Tibial artery (tissue), 4 donors: ENCODE data around the gene PURB.
A peak's percentile ranks its signal among the peaks of the same experiment; 100 is the strongest.

Experiments used
- DNase-seq, 2 donors: peaks; one replicate each; pipeline ENCODE4 v3.0.0-alpha.2; 2019
- H3K27ac ChIP-seq, 2 donors: fragments of 200-600 bp; sonication (generic) in 1 of 2; 1 replicate in 1 of 2; 2 replicates in 1 of 2; pipeline ENCODE4 v1.5.1; 2018 to 2019; ENCODE audit warnings: mild to moderate bottlenecking in 1 of 2
- H3K27me3 ChIP-seq, 2 donors: fragments of 200-600 bp; sonication (generic) in 1 of 2; one replicate each; pipeline versions ENCODE4 v1.5.1 to v1.6.0; 2016 to 2019
- H3K36me3 ChIP-seq, 3 donors: fragments of 200-600 bp; sonication (generic) in 2 of 3; one replicate each; pipeline ENCODE4 v1.5.1; 2016 to 2019; ENCODE audit warnings: mild to moderate bottlenecking in 2 of 3
- H3K4me1 ChIP-seq, 4 donors: fragments of 200-600 bp; sonication (generic) in 2 of 4; 1 replicate in 3 of 4; 2 replicates in 1 of 4; pipeline ENCODE4 v1.5.1; 2016 to 2019
- H3K4me3 ChIP-seq, 2 donors: fragments of 200-600 bp; sonication (generic) in 1 of 2; 1 replicate in 1 of 2; 2 replicates in 1 of 2; pipeline ENCODE4 v1.5.1; 2018 to 2019; ENCODE audit warnings: mild to moderate bottlenecking in 2 of 2
- H3K9me3 ChIP-seq, 3 donors: fragments of 200-600 bp; sonication (generic) in 1 of 3; one replicate each; pipeline ENCODE4 v1.5.1; 2016 to 2019
- CTCF ChIP-seq, 2 experiments: fragments of 200-600 bp in 1 of 2; fragments of 450-650 bp in 1 of 2; IDR thresholded peaks; one replicate each; pipeline ENCODE4 v1.5.1; 2017 to 2019; ENCODE audit warnings: antibody characterized with exemption in 2 of 2, mild to moderate bottlenecking in 1 of 2, moderate library complexity in 1 of 2
- intact Hi-C: fragments of 100-400 bp; cut with DNase I; formaldehyde crosslinking; loops from one replicate; pipeline ENCODE4 v1.15.0; 2023; ENCODE audit warnings: low total_unique reads

PURB gene

GRCh38 chr7:44883961-44884620 lies 1.2 kb downstream of the PURB start:
- Histone ChIP-seq H3K4me1 (peaks cover 0 to 64% (median 48%) of the 10 kb centered on the region in 4 donors), H3K9me3 (no peaks in the 10 kb centered on the region), H3K27me3 (no peaks in the 10 kb centered on the region), H3K4me3 (peak overlapping the region; percentile 79 to 98), H3K36me3 (peaks cover 0 to 3% (median 0%) of the 10 kb centered on the region in 3 donors), H3K27ac (peak overlapping the region; percentile 97)
- intact Hi-C loops, result loop anchor here (10.0 kb wide), 1 partner anchor 121 kb away; the partner anchor contains the start of gene CCM2
- no peak for DNase-seq
- no peak for TF ChIP-seq CTCF (IDR thresholded peaks at IDR 0.05)

GRCh38 chr7:44882899-44883298 lies 2.4 kb downstream of the PURB start:
- DNase-seq, result no peak
- no peaks in the 10 kb centered on the region for H3K27me3 ChIP-seq
- intact Hi-C loops, result loop anchor here (10.0 kb wide), 1 partner anchor 122 kb away; the partner anchor contains the start of gene CCM2
- TF ChIP-seq CTCF (IDR thresholded peaks at IDR 0.05), result no peak
- peaks cover 0 to 3% (median 0%) of the 10 kb centered on the region in 3 donors for H3K36me3 ChIP-seq
- peaks cover 0 to 76% (median 51%) of the 10 kb centered on the region in 4 donors for H3K4me1 ChIP-seq
- no peak overlapping the region for H3K27ac ChIP-seq
- peak overlapping the region; percentile 30 to 79 for H3K4me3 ChIP-seq
- H3K9me3 ChIP-seq, result no peaks in the 10 kb centered on the region

- intact Hi-C loops, result loop anchor here (10.0 kb wide), 1 partner anchor 123 kb away; the partner anchor contains the start of gene CCM2
- H3K4me3 ChIP-seq, result peak overlapping the region; percentile 30 to 79
These were observed 3.7 kb downstream of the PURB start for GRCh38 chr7:44881610-44882009.

GRCh38 chr7:44881066-44881600 lies 4.2 kb downstream of the PURB start:
- Histone ChIP-seq H3K27ac (no peak overlapping the region), H3K36me3 (peaks cover 0 to 3% (median 0%) of the 10 kb centered on the region in 3 donors), H3K4me1 (peaks cover 0 to 80% (median 54%) of the 10 kb centered on the region in 4 donors), H3K27me3 (no peaks in the 10 kb centered on the region), H3K4me3 (peak overlapping the region; percentile 30 to 79), H3K9me3 (no peaks in the 10 kb centered on the region)
- intact Hi-C loops, result loop anchor here (10.0 kb wide), 1 partner anchor 124 kb away; the partner anchor contains the start of gene CCM2
- no peak for DNase-seq
- TF ChIP-seq CTCF (IDR thresholded peaks at IDR 0.05), result no peak

More at GRCh38 chr7:44881610-44882009, 3.7 kb downstream of the PURB start:
- Histone ChIP-seq H3K27me3 (no peaks in the 10 kb centered on the region), H3K4me1 (peaks cover 0 to 85% (median 55%) of the 10 kb centered on the region in 4 donors), H3K36me3 (peaks cover 0 to 3% (median 0%) of the 10 kb centered on the region in 3 donors), H3K9me3 (no peaks in the 10 kb centered on the region), H3K27ac (no peak overlapping the region)
- no peak for TF ChIP-seq CTCF (IDR thresholded peaks at IDR 0.05)
- DNase-seq, result no peak

- Histone ChIP-seq H3K27me3 (no peaks in the 10 kb centered on the region), H3K36me3 (peaks cover 0 to 3% (median 0%) of the 10 kb centered on the region in 3 donors), H3K9me3 (no peaks in the 10 kb centered on the region), H3K4me3 (peak overlapping the region; percentile 30 to 79), H3K27ac (no peak overlapping the region), H3K4me1 (peaks cover 0 to 77% (median 53%) of the 10 kb centered on the region in 4 donors)
- no peak for TF ChIP-seq CTCF (IDR thresholded peaks at IDR 0.05)
- intact Hi-C loops, result loop anchor here (10.0 kb wide), 1 partner anchor 124 kb away; the partner anchor contains the start of gene CCM2
- DNase-seq, result no peak
These were observed 4.9 kb downstream of the PURB start for GRCh38 chr7:44880317-44881018.
